HG03103 (cell line): ENCODE data around the gene GALNTL6.
"Not testable (repeated sequence)": the region's sequence is repeated elsewhere in the genome, so short reads cannot be mapped to it uniquely, and the experiment has no call there.

Experiments used
- ATAC-seq: cut with Tn5 transposase; IDR thresholded peaks from one replicate; pipeline ENCODE4 v1.9.1; 2021; ENCODE audit warnings: low read depth; ENCODE audit not compliant: unreplicated experiment

GALNTL6 gene

GRCh38 chr4:172957216-172957615, 1144.0 kb downstream of the GALNTL6 start:
- no peak for ATAC-seq

GRCh38 chr4:172962564-172963353, 1149.6 kb downstream of the GALNTL6 start:
- ATAC-seq: no peak

- no peak for ATAC-seq
Observed at GRCh38 chr4:172963498-172964294, 1150.5 kb downstream of the GALNTL6 start.

GRCh38 chr4:172970189-172970588, 1157.0 kb downstream of the GALNTL6 start:
- ATAC-seq: not testable (repeated sequence)

- ATAC-seq: no peak
Observed at GRCh38 chr4:172974586-172974985, 1161.4 kb downstream of the GALNTL6 start.

DNA sequence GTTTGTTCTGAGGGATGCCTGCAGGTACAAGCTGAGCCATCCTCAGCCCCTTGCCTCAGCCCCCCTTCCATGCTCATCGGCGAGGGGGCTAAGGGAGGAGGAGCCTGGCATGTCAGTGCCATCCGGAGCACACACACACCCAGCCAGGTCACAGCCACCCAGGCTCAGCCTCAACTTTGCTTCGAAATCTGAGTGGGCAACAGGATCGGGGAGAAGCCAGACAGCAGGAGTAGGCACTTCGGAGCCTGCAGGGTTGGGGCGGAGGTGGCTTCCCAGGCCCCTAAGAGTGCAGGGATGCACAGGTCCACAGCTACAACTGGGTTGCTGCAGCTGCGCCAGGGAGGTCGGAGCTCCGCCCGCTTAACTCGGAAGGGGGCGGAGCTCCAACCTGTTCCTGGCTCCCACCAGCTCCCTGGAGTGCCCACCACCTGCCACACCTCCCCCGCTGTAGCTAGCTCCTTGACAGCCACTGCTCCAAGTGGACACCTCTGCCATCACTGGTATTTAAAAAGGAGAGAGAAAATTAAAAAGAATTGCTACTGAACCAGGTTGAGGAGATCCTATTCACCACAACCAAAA, 1162.5 kb downstream of the GALNTL6 start:
- ATAC-seq: no peak

- ATAC-seq: not testable (repeated sequence)
Observed at GRCh38 chr4:172977491-172978041, 1164.4 kb downstream of the GALNTL6 start.

DNA sequence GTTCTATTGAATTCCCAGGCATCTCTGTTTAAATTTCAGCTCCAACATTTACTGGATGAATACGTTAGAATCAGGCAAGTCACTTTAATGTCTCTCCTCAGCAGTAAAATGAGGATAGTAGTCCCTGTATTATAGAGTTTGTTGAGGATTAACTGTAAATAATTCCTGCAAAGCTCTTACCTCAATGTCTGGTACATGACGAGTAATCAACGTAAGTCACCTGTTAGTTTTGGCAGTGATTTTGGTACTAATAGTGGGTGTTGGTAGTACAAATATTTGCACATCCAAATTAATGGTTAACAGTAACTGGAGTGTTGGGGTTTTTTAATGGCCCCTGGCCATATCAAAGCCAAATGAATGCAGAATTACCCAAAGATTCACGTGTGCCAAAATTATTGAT, 1165.6 kb downstream of the GALNTL6 start:
- no peak for ATAC-seq

GRCh38 chr4:172979332-172979731, 1166.1 kb downstream of the GALNTL6 start:
- ATAC-seq: no peak

DNA sequence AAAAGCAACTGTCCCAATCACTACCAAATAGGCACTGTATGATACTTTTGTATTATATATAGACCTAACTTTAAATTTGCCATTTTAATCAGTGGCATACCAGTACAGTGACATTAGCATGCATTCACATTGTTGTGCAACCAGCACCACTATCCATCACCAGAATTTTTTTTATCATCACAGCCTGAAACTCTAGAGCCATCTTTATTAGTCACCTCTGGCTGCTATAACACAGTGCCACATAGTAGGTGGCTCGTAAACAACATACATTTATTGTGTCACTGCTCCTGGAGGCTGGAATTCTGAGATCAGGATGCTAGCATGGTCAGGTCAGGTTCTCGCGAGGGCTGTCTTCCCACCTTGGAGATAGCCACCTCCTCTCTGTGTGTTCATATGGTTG, 1167.0 kb downstream of the GALNTL6 start:
- ATAC-seq: no peak

GRCh38 chr4:172982151-172982590, 1169.0 kb downstream of the GALNTL6 start:
- no peak for ATAC-seq

GRCh38 chr4:172983014-172983413, 1169.8 kb downstream of the GALNTL6 start:
- no peak for ATAC-seq

DNA sequence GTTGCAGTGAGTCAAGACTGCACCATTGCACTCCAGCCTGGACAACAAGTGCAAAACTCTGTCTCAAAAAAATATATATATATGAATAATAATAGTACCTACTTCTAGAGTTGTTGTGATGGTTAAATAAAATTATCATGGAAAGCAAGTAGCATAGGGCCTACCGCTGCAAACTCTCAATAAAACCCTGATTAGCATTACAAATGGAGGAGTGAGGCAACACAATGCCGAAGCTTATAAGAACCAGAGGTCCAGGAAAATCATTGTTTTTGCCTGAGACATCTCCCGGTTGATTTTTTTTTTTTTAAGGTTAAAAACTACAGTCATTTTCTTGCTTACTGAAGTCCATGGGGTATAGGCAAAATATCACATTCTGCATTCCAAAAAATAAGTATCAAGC, 1170.4 kb downstream of the GALNTL6 start:
- ATAC-seq: no peak

DNA sequence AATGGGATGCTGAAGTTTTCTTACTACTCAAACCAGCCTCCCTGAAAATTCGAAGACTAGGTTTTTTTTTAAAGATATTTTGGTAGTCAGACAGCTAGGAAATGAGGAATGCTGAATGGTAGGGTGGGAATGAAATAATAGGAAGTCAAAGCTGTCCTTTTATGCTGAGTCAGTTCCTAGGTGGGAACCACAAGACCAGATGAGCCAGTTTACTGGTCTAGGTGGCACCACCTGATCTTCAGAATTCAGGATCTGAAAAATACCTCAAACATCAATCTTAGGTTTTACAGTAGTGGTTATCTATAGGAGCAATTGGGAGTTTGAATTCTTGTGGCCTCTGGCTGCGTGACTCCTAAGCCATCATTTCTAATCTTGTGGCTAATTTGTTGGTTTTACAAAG, 1172.3 kb downstream of the GALNTL6 start:
- ATAC-seq: peak; percentile 7

DNA sequence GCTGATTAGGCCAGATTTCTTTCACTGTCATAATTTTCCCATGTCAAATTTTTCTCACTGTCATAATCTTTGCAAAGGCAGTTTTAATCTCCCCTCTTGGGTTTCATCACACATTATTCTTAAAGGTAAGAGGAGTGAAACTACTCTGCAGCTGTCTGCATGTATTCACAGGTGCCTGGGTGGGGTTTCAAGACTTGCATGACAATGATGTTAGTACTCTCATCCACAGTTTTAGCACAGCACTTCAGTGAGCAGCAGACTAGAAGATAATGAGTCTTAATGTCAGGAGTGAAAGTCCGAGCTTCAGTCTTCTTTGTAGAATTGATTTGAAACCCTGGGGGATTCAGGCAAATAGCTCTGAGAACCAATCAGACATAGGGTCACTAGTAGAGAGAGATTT, 1172.9 kb downstream of the GALNTL6 start:
- ATAC-seq: peak; percentile 80

DNA sequence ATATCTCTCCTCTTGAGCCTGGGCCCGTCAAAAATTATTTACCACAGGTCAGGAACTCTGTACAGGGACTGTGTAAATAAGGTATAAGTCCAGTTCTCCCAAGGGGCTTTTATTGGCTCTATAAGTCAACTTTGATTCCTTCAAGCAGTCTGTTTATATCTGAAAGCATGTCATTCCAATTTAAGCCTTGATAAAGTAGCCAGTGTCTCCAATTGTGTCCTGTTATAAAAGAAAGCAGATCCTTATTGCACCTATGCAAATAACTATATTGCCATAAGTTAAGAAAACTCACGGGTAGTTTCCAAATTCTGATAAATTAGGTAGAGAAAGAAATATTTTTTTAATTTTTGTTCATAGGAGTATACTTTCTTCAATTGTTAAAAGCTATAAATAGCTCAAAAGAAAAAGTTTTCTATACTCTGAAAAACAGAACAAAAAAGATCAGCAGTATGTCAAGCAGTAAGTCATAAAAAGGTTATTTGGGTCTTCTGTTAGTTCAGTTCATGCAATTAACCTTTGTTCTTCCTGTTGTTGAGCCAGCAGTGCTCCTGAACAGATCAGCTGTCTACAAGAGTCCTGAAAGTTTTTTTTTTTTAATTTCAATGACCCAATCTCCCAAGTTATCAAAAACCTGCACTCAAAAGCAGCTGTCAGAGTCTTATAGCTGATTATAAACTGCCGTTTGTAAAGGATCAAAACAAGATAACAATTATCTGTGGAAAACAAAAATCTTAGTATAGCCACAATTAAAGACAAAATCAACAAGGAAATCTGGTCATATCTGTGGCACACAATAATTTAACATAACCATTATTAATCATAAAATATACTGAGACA, 1177.0 kb downstream of the GALNTL6 start:
- no peak for ATAC-seq

GRCh38 chr4:172992648-172993378, 1179.6 kb downstream of the GALNTL6 start:
- no peak for ATAC-seq

- no peak for ATAC-seq
Observed at GRCh38 chr4:172995161-172995560, 1182.0 kb downstream of the GALNTL6 start.

DNA sequence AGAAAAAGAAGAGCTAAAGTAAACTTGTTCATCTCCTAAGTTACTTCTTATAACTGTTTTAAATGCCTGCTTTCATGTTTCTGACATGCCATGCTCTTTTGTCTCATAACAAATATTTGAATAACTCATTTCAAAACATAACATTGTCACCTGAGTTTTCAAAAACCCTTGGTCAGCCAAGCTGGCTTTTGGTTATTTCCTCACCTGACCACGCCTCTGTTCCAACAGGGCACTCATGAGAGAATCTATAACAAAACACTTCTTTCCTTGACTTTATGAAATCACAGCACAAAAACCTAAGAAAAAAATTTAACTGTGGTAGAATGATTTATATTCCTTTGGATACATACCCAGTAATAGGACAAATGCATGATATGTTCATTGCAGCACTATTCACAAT, 1182.5 kb downstream of the GALNTL6 start:
- no peak for ATAC-seq
